Measurements from ENCODE around the gene TCP1.
"Not testable (repeated sequence)": the region's sequence is repeated elsewhere in the genome, so short reads cannot be mapped to it uniquely, and the experiment has no call there.

TCP1 gene

GRCh38 chr6:159789377-159790148 lies at the start of gene TCP1:
Gene TCP1 (minus strand): TSS chr6:159789602. CDS start chr6:159789468, 134 bp downstream.
- peak; percentile 97 for DNase-seq

- no peak for DNase-seq
Measured at GRCh38 chr6:159838020-159838744, 48.8 kb upstream of the TCP1 start.

- no peak for DNase-seq
Measured at GRCh38 chr6:159837511-159837910, 48.1 kb upstream of the TCP1 start.

- no peak for DNase-seq
Measured at GRCh38 chr6:159836718-159837490, 47.5 kb upstream of the TCP1 start.

GRCh38 chr6:159833997-159834603 lies 44.7 kb upstream of the TCP1 start:
- DNase-seq = no peak

GRCh38 chr6:159833556-159833955 lies 44.2 kb upstream of the TCP1 start:
- DNase-seq = no peak

GRCh38 chr6:159832946-159833345 lies 43.5 kb upstream of the TCP1 start:
- no peak for DNase-seq

GRCh38 chr6:159831373-159831679 lies 41.9 kb upstream of the TCP1 start:
- DNase-seq = no peak

- no peak for DNase-seq
Measured at GRCh38 chr6:159830501-159831372, 41.3 kb upstream of the TCP1 start.

GRCh38 chr6:159829526-159829925 lies 40.1 kb upstream of the TCP1 start:
- DNase-seq = no peak

GRCh38 chr6:159828074-159828473 lies 38.7 kb upstream of the TCP1 start:
- DNase-seq = no peak

- DNase-seq = no peak
Measured at GRCh38 chr6:159826968-159827647, 37.7 kb upstream of the TCP1 start.

- no peak for DNase-seq
Measured at GRCh38 chr6:159826004-159826403, 36.6 kb upstream of the TCP1 start.

- DNase-seq = not testable (repeated sequence)
Measured at GRCh38 chr6:159824690-159825089, 35.3 kb upstream of the TCP1 start.

GRCh38 chr6:159823953-159824352 lies 34.6 kb upstream of the TCP1 start:
- DNase-seq = no peak

- DNase-seq = no peak
Measured at GRCh38 chr6:159821726-159822125, 32.3 kb upstream of the TCP1 start.

GRCh38 chr6:159821122-159821521 lies 31.7 kb upstream of the TCP1 start:
- DNase-seq = no peak

GRCh38 chr6:159819932-159820640 lies 30.7 kb upstream of the TCP1 start:
- no peak for DNase-seq

GRCh38 chr6:159819098-159819497 lies 29.7 kb upstream of the TCP1 start:
- DNase-seq = no peak

- no peak for DNase-seq
Measured at GRCh38 chr6:159817951-159818739, 28.7 kb upstream of the TCP1 start.
